GM18907 (cell line): Measurements from ENCODE around the gene RPL14.
A peak's percentile ranks its signal among the peaks of the same experiment; 100 is the strongest.
"Not testable (repeated sequence)": the region's sequence is repeated elsewhere in the genome, so short reads cannot be mapped to it uniquely, and the experiment has no call there.

Experiments
- ATAC-seq: cut with Tn5 transposase; IDR thresholded peaks from one replicate; pipeline ENCODE4 v1.9.1; 2021; ENCODE audit warnings: mild to moderate bottlenecking, moderate library complexity; ENCODE audit not compliant: unreplicated experiment

RPL14 gene

DNA sequence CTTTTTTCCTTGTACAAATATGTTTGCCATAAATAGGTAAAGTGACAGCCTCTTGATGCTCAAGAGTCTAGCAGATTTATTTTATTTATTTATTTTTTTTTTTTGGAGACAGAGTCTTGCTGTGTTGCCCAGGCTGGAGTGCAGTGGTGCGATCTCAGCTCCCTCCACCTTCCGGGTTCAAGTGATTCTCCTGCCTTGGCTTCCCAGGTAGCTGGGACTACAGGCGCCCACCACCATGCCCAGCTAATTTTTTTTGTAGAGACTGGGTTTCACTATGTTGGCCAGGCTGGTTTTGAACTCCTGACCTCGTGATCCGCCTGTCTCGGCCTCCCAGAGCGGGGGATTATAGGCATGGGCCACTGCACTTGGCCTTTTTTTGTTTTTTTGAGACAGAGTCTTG is 5.7 kb downstream of the RPL14 start:
- not testable (repeated sequence) for ATAC-seq

DNA sequence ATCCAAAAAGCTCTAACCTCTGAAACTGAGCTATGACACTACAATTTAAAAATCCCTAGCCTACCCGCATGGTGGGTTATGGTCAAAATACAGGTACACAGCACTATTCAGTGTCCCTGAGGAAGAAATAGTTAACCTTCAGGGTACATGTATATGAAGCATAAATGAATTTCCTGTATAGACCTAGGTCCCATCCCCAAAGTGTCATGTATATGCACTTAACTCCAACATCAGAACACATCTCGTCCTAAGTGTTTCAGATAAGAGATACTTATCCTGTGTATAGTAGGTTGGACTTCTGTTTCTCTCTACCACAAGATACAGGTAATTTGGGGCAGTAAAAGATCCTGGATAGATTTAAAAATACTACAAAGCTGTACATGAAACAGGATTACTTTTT is 6.4 kb downstream of the RPL14 start:
- no peak for ATAC-seq

DNA sequence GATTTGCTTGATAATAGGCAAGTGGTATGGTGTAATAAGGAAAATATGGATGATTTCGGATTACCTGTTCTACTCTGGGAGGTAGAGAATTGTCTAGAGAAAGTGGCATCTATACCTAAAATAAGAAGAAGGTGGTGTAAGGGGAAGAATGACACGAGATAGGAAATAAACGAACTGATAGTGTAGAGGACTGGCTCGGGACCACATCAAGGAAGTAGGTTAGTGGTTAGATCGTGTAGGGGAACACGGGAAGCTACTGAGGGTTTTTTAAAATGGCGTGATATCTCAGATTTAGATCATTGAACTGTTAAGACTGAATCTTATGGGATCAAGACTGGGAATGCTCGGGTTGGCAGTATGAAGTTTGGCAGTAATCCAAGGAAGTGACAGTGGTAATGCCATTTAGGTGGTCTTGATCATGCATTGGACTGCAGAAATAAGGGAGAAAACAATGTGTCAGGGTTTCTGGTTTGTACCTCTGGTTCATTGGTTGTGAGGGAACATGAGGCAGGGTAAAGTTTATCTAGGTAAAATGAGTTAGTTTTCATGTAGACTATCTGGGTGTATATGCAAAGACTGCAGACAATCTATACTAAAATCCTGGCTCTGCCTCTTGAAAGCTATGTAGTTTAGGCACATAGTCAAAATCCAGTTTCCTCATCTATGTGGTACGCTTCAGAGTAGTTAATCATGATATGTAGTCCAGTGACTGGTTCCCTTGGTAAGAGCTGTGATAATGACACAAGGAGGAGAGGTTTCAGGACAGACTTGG is 7.4 kb downstream of the RPL14 start:
- ATAC-seq: no peak

DNA sequence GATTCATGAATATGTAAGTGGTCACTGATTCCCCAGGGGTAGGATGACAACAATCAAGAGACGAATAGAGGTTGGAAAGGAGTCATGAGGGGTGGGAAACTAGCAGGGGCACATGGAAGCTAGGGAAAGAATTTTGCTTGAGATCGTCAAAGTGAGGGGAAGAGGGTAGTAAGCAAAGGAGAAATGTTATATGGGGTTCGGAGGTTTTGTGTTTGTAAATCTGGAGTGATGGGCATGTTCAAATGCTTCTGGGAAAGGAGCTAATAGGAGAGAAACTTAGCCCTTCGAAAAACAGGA is 7.9 kb downstream of the RPL14 start:
- ATAC-seq: no peak

DNA sequence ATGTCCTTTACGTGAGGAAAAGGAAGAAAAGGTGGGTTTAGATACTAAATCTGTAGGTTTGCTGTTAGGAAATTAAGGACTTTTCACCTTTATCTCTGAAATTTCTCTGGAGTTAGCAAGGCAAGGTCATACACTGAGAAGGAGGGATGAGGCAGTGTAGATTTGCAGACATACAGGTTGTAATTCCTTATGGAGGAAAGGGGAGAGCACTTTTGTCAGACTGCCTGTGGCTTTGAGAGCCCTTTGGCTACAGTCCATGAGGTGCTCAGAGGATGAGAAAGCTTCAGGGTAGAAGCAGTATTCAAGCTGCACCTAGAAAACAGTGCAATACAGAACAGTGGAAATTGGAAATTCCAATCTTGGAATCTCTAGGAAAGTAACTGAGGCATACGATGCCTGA is 8.3 kb downstream of the RPL14 start:
- no peak for ATAC-seq

DNA sequence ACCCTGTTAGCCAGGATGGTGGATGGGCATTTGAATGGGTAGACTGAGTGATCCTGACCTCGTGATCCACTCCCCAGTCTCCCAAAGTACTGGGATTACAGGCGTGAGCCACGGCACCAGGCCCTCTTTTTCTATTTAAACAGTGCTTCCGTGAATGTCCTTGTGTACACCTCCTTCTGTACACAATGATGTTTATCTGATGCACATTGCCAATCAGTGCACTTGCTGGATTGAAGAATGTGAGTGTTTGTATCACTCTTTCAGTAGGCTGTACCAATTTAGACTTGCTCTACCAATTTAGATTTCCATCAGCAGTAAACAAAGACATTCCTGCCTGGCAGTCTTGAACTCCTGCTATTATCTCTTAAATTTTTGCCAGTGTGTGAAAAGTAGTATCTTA is 10.9 kb downstream of the RPL14 start:
- ATAC-seq: no peak

DNA sequence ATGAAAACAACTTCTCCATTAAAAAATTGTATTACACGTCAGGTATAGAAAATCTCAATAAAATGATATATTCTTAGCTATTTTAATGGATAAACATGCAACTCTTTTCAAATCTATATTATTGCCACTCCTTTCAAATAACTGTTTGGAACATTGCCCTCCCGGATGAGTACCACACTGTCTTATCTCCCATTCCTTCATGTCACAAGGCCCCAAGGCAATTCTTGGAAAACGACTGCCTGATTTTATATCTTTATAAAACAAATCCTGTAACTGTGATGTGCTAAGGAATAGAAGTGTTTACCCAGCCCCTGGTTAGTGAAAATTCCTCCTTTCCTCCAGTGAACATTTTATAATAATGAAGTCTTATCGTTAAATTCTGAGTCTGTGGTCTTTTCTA is 13.6 kb downstream of the RPL14 start:
- ATAC-seq: no peak

DNA sequence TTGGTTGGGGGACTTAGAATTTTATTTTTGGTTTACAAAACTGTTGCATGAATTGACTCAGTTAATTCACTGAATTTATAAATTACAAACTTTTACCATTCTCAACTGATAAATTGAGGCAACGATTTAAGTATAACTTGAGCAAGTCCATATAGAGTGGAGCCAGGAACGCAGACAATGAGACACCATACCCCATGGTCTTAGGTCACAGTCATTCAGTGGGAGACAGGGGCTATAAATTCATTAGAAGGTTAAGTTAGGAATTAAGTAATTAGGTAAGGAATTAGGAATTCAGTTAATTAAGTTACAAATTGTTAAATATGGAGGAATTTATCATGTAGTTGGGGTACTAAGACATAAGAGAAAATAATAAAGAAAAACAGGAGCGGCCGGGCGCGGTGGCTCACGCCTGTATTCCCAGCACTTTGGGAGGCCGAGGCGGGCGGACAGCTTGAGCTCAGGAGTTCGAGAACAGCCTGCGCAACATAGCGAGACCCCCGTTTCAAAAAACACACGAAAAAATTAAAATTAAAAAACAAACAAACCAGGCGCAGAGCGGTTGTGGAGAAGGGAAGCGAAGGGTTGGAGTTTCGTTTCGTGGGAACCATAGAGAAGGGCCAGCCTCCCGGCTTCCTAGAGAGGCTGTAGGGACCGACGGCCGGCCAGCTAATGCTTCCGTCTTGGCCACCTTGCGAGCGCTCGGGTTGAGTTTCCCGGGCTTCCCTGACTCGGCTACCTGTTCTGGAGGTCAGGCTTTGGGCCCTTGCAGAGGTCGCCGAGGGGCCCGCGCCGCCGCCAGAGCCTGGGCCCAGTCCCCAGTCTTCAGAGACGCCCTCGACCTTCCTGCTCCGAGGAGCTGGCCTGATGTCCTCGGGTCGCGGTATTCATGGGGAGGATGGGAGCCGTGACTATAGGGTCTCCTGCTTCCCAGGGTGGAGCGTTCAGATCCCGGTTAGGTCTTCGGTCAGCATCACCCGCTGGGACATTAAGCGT is 19.6 kb downstream of the RPL14 start, which contains the start of gene ZNF619:
ZNF619 (plus strand) TSS at position 645 of the 993 bp plus-strand sequence. CDS start 858 bp downstream, outside the sequence.
- peak; percentile 89 for ATAC-seq

DNA sequence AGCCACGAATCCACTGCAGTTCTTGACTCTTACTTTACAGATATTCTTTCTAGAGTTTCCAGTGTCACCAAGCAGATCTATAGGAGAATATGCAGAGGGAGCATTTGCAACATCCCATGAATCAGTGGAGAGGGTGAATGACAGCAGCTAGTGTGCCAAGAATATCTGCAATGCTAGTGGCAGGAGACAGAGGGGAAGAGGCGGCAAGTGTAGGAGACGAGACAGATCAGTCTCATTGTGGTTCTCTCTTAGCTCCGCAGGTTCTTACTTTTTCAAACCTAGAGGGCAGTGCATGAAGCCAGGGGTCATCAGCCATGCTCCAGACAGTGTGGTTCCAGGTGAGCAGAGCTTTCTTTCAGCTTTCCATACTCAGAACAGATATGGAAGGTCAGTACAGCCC is 20.5 kb downstream of the RPL14 start:
- ATAC-seq: no peak

DNA sequence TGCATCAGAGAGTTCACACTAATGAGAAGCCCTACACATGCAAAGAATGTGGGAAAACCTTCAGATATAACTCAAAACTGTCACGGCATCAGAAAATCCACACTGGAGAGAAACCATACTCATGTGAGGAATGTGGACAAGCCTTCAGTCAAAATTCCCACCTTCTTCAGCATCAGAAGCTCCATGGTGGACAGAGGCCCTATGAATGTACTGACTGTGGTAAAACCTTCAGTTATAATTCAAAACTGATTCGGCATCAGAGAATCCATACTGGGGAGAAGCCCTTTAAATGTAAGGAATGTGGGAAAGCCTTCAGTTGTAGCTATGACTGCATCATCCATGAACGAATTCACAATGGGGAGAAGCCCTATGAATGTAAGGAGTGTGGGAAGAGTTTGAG is 30.0 kb downstream of the RPL14 start:
- no peak for ATAC-seq

DNA sequence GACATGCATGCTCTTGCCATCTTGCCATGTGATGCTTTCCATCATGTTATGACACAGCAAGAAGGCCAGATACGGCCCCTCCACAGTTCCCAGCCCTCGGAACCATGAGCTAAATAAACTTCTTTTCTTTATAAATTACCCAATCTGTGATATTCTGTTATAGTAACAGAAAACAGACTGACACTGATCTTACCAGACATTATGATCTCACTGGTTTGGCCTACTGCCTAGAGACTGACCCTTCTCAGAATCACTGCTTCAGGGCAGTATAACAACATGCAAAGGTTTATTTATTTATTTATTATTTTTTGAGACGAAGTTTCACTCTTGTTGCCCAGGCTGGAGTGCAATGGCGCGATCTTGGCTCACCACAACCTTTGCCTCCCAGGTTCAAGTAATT is 33.8 kb downstream of the RPL14 start:
- no peak for ATAC-seq

DNA sequence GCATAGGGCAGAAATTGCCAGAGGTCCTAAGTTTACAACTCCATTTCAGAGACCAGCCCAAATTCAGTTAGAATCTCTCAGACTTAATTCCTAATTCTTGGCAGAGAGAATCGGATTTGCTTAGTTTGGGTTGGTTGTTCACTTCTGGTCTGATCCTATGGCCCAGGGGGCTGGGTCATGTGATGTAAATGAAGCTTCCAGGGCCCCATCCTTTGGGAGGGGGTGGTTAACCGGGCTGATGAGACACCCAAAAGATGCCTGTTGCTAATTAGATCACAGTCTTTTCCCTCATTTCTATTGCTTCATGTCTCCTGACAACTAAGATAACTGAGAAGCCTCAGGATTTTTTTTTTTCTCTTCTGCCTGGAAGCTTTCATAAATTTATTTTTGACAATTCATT is 37.6 kb downstream of the RPL14 start:
- ATAC-seq: no peak

DNA sequence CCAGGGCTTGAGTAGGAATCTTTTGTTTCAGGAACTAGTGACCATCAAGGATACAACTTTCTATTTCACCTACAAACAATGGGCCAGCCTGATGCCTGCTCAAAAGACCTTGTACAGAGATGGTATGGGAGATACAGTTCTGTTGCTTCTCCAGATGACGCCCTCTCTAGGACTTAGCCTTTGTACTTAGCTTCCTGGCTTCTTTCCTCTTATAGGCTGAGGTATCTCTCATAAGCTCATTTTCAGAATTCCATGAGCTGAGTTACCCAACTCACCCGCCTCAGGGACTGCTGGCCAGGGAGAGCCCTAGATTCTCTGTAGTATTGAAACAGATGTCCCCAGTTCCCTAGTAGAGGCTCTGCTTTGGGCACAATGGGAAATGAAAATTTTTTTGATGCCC is 40.1 kb downstream of the RPL14 start:
- ATAC-seq: no peak

DNA sequence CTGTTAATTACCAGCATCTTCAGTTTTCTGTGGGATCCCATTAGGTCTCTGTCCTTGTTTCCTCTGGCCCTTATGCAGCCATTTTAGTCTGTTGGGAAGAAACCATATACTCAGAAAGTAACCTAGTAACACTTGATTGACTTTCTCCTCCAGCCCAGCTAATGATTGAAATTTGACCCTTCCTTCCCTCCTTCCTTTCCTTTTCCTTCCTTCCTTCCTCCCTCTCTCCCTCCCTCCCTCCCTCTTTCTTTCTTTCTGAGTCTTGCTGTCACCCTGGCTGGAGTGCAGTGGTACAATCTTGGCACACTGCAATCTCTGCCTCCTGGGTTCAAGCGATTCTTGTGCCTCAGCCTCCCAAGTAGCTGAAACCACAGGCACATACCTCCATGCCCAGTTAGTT is 42.8 kb downstream of the RPL14 start:
- ATAC-seq: no peak

DNA sequence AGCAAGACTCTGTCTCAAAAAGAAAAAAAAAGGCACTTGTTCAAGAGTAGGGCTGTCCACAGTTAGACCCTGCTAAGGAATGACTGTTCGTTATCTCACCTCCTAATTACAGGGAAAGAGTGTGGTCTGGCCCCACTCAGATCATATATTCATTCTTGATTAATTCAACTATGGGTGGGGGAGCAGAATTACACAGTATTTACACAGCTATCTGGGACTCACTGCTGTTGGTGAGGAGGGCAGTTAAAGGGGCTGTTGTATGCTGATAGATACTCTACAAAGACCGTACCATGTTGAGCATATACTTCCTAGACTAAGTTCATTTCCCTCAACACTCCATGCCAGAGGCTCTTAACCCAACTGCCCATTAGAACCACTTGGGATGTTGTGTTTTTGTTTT is 44.9 kb downstream of the RPL14 start:
- ATAC-seq: no peak

DNA sequence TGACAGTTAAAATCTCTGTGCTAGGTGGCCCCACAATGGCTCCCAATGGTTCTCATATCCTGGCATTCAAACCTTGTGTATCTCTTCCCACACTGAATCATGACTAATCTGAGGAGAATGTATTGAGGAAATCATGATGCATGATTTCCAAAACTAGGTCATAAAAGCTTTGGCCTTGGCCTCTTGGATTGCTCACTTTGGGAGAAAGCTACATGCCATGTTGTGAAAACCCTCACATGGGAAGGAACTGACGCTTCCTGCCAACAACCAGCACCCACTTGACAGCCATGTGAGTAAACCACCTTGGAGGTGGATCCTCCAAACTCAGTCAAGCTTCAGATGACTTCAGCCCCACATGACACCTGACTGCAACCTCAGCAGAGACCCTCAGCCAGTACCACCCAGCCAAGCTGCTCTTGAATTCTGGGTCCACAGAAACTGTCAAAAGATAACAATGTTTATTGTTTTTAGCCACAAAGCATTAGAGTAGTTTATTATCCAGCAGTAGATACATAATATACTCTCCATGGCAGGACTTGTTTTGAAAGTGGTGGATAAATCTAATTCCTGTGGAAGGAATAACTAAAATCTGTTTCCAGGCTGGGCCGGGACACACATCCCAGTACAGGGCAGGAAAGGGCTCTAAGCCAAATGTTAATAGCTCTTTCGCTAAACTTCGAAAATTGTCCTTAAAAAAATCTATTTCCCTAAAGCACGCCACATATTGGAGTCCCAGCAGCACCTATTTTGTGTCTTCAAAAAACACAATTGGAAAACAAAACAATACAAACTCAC is 47.7 kb downstream of the RPL14 start:
- no peak for ATAC-seq

DNA sequence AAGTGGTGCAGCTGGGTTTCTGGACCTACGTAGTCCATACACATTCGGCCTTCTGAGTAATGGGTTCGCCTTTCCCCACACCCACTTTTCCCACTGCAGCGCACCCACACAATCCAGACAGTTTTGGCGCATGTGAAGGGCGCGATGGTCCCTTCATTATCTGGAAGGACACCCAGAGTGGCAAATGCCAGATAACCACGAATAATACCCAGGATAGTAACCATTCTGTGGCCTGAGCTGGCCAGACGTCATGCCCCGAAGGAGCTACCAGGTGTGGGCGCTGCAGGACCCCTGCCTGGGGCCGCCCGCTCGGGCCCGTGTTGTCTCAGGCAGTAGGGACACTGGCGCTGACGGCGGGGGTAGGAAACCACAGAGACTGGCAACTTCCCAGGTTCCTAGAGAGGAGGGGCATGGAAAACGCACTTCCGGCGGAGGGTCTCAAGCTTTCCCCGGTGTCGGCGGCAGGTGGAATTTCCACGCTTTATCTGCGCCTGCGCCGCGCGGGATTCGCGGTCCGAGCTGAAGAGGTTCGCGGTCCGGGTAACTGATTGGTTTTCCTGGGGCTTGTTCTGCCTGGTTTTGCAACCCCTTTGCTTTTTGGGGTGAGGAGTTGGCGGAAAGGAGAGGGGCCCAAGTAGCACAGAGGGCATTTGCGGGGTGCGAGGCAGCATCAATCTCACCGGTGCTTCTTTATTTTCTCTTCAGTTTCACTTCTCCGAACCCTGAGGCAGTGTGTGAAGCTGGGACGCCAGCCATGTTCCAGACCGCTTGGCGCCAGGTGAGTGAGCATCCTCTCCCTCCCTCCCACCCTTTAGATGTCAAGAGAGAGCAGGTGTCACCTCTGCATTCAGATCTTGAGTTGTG is 48.7 kb downstream of the RPL14 start, which contains the start of gene ZNF620:
ZNF620 (plus strand) TSS at position 441 of the 864 bp plus-strand sequence; CDS start at position 755, 314 bp downstream.
- peak; percentile 90 for ATAC-seq

DNA sequence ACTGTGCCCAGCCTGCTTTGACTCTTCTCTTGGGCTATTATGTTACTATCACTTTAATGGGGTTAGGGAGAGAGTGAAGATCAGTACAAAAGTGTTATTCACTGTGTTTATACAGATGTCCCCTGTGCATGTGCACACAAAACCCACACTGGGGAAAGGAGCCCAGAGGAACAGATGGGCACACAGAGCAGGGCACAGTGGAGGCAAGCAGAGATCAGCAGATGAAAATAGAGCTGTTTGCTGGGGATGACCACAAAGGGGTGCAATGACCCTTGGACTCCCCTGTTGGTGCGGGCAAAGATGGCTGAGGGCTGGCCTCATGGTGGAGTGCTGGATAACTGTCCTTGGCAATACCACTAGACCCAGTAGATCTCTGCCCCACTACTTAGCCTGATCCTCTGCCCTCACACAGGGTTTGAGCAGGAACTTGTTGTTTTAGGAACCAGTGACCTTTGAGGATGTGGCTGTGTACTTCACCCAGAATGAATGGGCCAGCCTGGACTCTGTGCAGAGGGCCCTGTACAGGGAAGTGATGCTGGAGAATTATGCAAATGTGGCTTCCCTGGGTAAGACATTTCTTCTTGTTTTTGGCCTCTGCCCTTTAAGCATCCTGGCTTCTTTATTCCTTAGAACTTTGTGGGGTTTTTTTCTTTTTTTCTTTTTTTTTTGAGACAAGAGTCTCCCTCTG is 54.0 kb downstream of the RPL14 start:
- no peak for ATAC-seq

DNA sequence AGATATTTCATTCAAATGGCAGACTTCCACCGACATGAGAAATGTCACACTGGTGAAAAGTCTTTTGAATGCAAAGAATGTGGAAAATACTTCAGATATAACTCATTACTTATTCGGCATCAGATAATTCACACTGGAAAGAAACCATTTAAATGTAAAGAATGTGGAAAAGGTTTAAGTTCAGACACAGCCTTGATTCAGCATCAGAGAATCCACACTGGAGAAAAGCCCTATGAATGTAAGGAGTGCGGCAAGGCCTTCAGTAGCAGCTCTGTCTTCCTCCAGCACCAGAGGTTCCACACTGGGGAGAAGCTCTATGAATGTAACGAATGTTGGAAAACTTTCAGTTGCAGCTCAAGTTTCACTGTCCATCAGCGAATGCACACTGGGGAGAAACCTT is 59.1 kb downstream of the RPL14 start:
- no peak for ATAC-seq

DNA sequence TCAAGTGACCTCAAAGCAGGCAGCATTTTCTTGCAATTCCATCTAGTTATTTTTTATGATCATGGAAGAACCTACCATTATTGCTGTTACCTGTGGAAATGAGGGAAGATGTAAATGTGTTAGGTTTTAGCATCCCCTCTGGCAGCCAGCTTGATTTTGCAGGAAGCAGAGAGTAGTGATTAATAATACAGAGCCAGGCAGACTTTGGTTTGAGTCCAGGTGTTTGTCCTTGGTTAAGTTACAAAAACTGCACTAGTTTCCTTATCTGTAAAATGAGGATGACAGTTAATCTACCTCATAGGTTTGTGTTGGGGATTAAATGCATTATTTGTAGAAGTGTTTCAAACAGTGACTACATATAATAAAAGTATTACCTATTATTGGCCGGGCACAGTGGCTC is 60.9 kb downstream of the RPL14 start:
- ATAC-seq: no peak
